GM21360 (cell line): Measurements from ENCODE around the gene LRP2BP.
A peak's percentile ranks its signal among the peaks of the same experiment; 100 is the strongest.

Experiments
- ATAC-seq: cut with Tn5 transposase; IDR thresholded peaks from one replicate; pipeline ENCODE4 v1.9.1; 2021; ENCODE audit warnings: mild to moderate bottlenecking, moderate library complexity; ENCODE audit not compliant: unreplicated experiment

LRP2BP gene

DNA sequence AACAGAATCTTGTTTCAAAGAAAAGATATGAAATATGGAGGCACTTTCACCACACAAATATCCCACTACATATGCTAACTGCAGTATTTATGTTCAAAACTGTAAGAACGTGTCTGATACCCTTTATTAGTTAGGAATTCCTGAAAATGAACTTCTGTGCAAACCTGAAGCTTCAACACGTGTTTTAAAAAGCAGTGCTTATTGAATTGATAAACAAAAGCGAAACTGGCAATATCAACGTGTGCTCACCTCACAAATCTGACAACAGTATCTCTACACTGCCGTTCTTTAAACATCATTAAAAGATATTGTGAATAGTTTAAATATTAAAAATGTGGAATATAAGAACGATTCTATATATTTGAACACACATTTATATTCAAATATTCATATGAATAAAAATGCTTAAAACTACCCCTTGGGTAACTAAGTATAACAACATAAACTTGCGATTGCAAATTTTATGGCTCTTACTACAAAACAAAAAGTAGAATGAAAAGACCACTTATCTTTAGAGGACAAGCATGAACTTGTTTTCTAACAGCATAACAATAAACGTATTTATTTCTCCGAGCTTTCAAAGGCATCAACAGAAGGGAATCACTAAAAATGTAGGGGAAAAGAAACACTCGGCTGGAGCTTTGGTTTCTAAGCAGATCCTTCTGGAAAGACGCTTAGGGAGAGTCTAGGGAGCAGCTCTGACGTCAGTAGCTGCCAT is at the start of gene LRP2BP:
TSS of gene LRP2BP (minus strand) at position 687 of the 718 bp plus-strand sequence. CDS start 17,738 bp downstream, outside the sequence.
- no peak for ATAC-seq

DNA sequence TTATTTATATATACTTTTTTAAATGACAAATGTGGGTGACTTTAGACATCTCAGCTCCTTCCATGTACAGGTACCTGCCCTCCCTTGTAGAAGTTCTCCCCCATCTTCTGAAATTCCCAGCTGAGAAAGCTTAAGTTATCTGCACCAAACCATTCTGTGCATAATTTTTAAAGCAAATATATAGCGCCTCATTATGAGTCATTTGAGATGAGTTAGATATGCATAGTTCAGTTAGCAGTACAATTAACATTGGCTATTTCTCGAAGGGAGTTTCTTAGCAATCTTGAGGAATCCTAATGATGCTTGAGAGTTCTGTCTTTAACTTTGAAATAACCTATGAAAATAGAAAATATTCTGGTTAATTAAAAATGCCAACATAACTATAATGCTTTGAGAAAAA is 49.5 kb upstream of the LRP2BP start:
- no peak for ATAC-seq

DNA sequence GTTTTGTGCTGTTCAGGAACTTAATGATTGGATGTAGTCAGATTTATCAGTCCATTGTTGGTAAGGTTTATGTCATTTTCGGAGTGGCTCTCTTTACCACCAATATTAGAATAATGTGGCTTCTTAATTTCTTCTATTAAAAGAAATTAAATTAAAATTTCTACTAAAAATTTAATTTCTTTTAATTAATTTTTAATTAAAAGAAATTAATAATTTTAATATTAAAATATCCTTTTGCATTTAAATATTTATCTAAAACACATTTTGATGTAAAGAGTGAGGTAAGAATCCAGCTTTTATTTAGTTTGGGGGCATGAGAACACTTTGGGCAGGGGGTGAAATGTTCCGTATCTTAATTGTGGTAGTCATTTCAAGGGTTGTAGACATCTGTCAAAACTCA is 45.8 kb upstream of the LRP2BP start:
- no peak for ATAC-seq

DNA sequence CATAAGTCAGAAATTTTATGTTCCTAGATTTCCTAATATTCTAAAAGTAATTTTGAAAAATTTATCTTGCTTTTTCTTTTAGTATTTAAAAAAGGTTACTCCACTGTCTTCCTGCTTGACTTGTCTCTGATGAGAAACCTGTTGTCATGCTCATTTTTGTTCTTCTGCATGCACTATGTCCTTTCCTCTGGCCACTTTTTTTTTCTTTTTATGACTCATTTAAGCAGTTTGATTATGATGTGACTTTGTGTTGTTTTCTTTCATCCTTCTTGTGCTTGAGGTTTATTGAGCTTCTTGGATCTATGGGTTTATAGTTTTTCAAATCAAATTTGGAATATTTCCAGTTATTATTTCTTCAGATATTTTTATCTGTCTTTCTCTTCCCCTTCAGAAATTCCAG is 42.1 kb upstream of the LRP2BP start:
- peak; percentile 62 for ATAC-seq

DNA sequence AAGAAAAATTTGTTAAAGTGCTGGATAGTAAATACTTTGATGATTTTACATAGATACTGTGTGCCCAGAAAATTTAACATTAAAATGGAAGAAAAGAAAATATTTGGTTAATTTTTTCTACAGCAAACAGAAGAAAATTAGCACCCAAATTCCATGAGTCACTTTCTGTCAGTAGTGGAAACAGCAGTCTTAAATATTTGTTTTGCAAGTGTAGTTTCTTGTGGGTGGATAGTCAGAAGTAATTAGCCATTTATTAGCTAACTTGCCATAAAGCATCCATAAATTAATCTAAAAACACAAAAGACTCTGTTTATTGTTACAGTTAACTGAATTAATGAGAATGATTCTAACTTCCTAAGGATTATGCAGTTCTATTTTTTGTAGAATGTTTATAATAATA is 39.7 kb upstream of the LRP2BP start:
- ATAC-seq = no peak

DNA sequence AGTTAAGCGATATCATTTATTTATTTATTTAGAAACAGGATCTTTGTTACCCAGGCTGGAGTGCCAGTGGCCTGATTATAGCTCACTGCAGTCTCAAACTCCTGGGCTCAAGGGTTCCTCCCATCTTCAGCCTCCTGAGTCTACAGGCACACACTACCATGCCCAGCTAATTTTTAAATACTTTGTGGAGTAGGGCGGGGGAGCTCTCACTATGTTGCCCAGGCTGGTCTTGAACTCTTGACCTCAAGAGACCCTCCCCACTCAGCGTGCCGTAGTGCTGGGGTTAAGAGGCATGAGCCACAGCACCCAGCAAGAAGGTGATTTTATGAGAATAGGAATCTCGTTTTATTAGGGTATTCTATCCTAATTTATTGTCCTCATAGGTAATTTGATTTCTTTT is 33.9 kb upstream of the LRP2BP start:
- no peak for ATAC-seq

DNA sequence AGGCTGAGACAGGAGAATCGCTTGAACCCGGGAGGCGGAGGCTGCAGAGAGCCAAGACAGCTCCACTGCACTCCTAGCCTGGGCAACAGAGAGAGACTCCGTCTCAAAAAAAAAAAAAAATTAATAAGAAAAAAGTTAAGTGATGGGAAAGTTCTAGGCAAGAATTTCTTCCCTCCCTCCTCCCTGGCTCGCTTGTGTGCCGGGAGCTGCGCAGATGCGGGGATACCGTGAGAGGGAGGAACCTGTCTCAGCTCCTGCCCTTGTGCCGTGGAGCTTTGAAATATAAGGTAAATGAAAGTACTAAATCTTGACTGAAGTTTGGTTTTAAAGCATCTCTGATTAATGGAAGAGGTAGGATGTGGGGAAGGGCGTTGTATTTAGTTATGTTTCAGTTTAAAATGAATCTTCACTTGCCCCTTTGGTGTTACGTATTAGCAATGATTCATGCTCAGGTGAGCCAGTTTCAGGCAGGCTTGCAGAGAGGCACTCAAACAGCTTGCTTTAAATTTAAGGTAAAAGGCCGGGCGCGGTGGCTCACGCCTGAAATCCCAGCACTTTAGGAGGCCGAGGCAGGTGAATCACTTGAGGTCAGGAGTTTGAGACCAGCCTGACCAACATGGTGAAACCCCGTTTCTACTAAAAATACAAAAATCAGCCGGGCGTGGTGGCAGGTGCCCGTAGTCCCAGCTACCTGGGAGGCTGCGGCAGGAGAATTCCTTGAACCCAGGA is 31.4 kb upstream of the LRP2BP start:
- no peak for ATAC-seq

DNA sequence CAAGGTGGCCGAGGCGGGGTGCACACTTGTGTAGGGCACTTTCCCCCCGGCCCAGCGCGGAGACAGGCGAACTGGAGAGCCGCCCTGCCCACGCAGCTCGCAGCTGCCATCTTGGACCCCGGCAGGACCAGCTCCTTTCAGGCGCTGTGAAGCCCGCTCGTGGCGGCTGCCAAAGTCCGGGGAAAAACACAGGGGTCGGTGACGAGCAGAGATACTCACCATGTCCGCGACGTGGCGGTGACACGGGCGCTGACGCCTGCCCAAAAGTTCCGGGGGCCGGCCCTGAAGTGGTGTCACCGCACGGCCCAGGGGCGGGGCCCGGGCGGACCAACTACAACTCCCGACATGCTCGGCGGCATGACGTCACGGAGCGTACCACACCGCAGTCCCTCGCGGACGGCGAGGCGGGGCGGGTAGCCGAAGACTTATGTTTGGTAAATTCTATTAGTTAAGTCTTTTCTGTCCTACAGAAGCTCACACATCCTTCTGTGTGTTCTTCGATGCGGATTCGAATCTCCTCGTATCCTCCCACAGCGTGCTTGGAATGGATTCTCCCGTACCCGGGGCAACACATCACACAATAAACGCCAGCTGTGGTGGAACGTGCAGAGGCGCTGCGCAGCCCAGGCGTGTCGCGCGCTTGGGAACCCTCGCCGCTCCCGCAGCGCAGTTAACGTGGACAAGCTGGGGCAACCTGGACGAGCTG is 30.1 kb upstream of the LRP2BP start, which contains the start of gene UFSP2:
TSS of gene UFSP2 (minus strand) at position 318 of the 706 bp plus-strand sequence. CDS start at position 222, 96 bp downstream.
- peak; percentile 93 for ATAC-seq

DNA sequence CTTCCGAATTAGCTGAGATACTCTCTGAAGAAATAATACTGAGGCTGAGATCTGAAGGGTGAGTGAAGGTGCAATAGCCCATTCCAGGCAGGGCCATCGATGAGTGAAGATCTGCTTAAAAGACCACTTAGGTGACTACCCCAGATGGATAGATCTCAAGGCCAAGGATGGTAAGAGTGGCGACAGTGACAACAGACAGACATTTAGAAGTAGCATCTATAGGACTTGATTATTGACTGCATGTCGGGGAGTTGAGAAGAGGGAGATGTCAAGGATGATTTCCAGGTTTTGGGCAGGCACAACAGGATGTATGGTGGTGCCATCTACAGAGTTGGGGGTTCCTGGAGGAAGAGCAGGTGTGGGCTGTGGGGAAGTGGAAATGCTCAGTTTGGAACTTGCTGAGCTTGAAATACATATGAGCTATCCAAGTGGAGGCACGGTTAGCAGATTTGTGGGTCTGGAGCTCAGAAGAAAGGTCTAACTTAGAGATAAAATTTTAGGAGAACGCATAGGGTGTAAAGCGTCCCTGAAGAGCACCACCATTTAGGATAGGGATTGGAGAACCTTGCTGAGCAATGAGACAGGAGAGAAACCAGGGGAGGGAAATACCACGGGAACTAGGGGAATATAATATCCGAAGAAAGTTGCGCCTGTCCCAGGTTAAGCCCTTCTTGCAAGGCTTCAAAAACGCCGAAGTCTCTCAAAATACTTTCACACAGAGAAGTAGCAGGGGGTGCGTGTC is 29.4 kb upstream of the LRP2BP start:
- ATAC-seq = no peak

DNA sequence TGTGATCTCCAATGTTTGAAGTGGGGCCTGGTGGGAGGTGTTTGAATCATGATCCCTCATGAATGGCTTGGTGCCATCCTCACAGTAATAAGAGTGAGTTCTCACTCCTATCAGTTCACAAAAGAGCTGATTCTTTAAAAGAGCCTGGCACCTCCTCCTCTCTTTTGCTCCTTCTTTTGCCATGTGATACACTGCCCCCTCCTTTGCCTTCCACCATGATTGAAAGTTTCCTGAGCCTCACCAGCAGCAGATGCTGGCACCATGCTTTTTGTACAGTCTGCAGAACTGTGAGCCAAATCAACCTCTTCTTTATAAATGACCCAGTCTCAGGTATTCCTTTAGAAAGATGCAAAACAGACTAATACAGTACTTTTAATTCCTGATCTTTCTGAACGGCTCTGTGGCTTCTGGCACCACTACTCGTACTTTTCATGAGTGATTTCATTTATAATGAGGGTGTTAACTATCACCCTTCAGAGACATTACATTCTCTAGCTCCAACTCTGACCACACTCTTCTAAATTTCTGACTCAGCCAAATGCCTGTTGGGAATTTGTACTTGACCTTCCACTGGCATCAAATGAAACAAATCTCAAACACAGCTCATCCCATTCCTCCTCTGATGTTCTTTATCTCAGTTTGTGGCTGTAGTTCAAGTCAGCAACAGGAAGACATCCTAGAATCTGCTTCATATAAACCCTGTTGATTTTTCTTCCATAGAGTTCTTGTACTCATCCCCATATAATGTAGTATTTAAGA is 25.8 kb upstream of the LRP2BP start:
- ATAC-seq = no peak

DNA sequence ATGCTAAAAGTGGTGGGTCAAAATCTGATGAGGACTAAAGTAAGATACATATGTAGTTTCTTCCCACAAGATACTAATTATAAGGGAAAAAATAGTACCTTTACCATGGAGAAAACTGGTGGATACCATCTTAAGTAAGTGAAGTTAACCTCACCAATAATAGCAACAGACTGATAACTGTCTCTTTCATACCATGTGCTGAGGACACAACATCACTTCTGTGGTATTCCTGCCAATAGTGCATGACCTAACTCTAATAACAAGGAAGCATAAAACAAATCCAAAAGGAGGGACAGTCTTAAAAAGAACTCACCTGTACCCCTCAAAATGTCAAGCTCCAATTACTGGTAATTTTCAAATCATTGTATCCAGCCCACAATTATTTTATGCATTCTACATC is 21.2 kb upstream of the LRP2BP start:
- ATAC-seq = no peak

DNA sequence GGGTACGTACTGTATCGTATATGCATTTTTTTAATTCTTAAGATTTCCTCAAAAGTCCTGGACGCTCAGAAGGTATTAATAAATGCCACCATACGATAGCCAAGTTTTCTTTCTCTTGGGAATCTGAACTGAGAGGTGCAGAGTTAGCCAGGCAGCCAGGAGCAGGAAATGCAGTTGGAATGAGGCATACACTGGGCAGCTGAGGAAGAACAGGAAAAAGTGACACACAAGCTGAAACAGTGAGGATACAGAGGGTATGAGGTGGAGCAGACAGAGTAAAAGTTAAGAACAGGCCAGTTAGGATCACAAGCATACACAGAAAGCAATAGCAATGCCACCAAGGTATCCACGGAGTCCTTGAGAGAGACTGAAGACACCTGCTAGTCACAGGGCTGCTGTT is 16.7 kb upstream of the LRP2BP start:
- ATAC-seq = no peak

DNA sequence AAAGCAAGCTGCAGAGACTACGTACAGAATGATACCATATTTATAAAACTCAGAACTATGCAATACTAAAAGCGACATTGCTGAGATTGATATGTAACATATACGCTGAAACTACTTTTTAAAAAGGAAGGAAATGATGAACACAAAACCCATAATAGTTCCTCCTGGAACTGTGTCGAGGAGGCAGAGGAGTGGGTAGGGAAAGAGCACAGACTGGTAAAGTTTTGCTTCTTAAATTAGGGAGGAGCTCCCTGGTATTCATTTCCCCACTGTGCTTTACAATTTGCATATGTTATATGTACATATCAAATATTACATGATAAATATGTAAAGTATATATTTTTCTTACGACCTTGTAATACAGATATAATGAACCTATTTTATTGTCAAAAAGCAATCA is 16.1 kb upstream of the LRP2BP start:
- no peak for ATAC-seq

DNA sequence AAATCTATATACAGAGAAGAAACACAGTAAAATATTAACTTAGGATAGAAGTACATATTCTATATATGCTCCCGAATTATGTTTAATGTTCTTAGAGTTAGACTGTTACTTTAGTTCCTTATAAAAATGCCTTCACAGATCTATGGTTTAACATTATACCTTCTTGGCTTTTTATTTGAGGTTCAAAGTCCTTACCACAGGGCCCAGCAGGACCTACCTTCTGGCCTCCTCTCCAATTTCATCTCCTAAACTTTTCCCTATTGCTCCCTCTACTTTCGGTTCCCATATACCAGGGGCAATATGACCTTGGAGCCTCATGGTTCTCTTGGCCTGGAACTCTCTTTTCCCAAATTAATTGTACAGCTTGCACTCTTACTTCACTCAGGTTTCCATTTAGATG is 12.7 kb upstream of the LRP2BP start:
- ATAC-seq = no peak

DNA sequence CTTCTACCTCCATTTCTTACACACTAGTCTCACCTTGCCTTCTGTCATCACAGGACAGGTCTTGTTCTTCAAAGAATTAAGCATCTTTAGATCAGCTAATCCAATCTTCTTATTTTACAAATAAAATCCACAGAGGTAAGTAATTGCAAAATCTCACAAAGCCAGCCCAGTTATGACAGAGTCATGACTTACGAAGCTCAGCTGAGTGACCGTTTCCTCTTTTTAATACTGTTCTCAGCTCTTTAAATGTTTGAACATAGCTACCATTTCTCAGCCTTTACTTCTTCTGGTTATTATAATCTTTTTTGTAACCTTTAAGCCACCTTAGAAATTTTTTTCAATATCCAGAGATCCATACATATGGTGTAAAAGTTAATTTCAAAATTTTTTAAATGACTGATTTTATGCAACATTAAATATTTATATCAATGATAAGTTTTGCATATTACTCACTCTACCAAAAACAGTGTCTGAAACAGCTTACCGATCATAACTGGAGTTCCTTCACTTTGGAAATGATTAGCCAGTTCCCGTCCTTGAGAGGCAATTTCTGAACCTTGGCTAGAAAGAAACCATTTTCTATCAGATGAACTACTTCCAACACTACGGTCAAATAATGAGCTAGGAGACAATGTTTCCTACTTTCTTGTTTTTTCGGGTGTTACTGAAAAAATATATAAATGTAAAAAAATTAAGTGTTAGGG is 9.7 kb upstream of the LRP2BP start:
- ATAC-seq = peak; percentile 47

DNA sequence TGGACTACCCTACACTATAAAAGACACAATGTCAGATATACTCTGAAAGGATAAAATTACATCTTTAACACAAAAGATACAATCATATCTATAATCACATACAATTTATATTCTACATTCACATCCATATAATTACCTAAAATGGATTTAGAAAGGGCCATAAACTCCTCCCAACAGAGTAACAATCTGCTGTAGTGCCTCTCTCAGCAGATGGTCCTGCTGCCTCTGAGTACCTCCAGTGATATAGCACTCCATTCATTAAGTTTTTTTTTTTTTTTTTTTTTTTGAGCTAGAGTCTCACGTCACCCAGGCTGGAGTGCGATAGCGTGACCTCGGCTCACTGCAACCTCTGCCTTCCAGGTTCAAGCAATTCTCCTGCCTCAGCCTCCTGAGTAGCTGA is 8.3 kb upstream of the LRP2BP start:
- ATAC-seq = no peak

DNA sequence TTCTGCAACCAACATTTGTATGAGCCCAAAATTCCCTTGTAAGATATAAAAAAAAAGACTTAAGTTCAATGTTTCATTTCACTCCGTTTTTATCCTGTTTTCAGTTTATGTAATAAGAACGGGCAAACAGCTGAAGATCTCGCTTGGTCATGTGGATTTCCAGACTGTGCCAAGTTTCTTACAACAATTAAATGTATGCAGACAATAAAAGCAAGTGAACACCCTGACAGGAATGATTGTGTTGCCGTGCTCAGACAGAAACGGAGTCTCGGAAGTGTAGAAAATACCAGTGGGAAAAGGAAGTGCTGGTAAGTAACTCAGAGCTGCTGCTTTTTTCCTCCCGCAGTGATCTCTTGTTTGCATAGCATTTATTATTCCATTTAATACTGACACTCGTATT is 3.7 kb upstream of the LRP2BP start:
- ATAC-seq = no peak

DNA sequence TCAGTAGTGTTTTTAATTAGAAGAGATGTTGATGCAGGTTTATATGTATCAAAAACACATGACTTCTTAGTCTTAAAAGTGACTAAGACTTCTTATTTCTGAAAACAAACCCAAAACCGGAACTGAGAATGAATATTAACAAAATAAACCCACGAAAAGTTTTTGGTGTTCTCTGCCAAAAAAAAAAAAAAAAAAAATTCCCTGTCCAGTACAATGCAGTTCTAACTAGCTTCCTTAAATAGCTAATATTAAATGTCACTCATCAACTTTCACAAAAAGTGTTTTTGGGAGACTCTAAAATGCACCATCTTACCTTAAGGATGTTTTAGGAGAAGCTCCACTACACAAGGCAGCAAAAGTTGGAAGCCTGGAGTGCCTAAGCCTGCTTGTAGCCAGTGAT is 2.9 kb upstream of the LRP2BP start:
- ATAC-seq = no peak

DNA sequence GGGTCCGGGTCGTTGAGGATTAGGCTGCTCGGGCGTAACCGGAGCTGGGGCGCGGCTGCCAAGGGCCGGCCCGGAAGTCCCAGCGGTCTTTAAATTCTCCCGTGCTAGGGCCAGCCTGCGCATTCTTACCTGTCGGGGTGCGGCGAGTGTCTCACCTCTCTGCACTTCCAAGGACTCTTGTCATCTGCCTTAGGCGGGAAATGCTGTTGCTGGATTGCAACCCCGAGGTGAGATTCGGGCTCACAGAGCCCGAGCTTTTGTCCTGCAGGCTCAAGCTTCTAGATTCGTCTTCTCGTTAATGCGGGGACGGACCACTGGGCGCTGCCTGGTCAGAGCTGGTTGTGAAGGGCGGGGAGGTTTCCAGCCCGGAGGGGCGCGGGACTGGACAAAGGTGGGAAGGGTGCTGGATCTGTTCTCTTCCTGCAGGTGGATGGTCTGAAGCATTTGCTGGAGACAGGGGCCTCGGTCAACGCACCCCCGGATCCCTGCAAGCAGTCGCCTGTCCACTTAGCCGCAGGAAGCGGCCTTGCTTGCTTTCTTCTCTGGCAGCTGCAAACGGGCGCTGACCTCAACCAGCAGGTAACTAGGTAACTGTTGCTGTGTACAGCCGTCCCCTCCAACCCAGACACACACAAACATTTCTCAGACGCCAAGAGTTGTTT is 1.1 kb upstream of the LRP2BP start, which contains the start of gene ANKRD37:
TSS of gene ANKRD37 (plus strand) at position 118 of the 662 bp plus-strand sequence. CDS start at position 201, 83 bp downstream.
- no peak for ATAC-seq
